Adrenal gland (tissue), 12 donors: Measurements from ENCODE around the gene SUPT7L. TPM values are rescaled to one million over a fixed set of nuclear protein-coding genes. Genes with fewer than 3 reads are reported as not detected.
"Not testable (repeated sequence)": the region's sequence is repeated elsewhere in the genome, so short reads cannot be mapped to it uniquely, and the experiment has no call there.

Source experiments
- DNase-seq, 7 donors: peaks; one replicate each; pipeline ENCODE4 v3.0.0-alpha.2; 2019 to 2020
- H3K27ac ChIP-seq, 5 donors: fragments of 200-600 bp; sonication (generic) in 4 of 5; 1 replicate in 3 of 5; 2 replicates in 2 of 5; pipeline versions ENCODE4 v1.5.1 to v1.8.0; 2016 to 2020; ENCODE audit warnings: mild to moderate bottlenecking in 1 of 5
- H3K27me3 ChIP-seq: fragments of 200-600 bp; 2 replicates; pipeline ENCODE4 v1.8.0; 2021
- H3K36me3 ChIP-seq, 2 donors: fragments of 200-600 bp; replicated peaks in 1 of 2; 1 replicate in 1 of 2; 2 replicates in 1 of 2; pipeline versions ENCODE4 v1.5.1 to v1.8.0; 2018 to 2022
- H3K4me1 ChIP-seq, 2 donors: fragments of 200-600 bp; replicated peaks in 1 of 2; 1 replicate in 1 of 2; 2 replicates in 1 of 2; pipeline versions ENCODE4 v1.5.1 to v1.8.0; 2018 to 2021
- H3K4me3 ChIP-seq, 4 donors: fragments of 200-600 bp; sonication (generic) in 3 of 4; one replicate each; pipeline ENCODE4 v1.5.1; 2016 to 2018
- H3K9me3 ChIP-seq, 3 donors: fragments of 200-600 bp; sonication (generic) in 1 of 3; replicated peaks in 1 of 3; 1 replicate in 2 of 3; 2 replicates in 1 of 3; pipeline versions ENCODE4 v1.5.1 to v1.8.0; 2016 to 2021
- CTCF ChIP-seq, 6 experiments: fragments of 450-650 bp in 4 of 6; fragments of 200-600 bp in 2 of 6; sonication (generic) in 1 of 6; IDR thresholded peaks; 1 replicate in 5 of 6; 2 replicates in 1 of 6; pipeline versions ENCODE4 v1.5.1 to v1.8.0; 2016 to 2021; ENCODE audit warnings: antibody characterized with exemption in 6 of 6, mild to moderate bottlenecking in 2 of 6, moderate library complexity in 1 of 6
- POLR2A ChIP-seq, 2 donors: fragments of 450-650 bp; IDR thresholded peaks; one replicate each; pipeline ENCODE4 v1.6.1; 2017; ENCODE audit warnings: antibody characterized with exemption in 2 of 2, mild to moderate bottlenecking in 2 of 2, moderate library complexity in 1 of 2
- WGBS, 4 donors: extraction: QIAGEN DNeasy Blood & Tissue Kit in 2 of 4; methylation state at CpG; one replicate each; pipeline versions ENCODE4 v1.1.5 to v1.1.7; 2013 to 2017; 5-methylcytosine and 5-hydroxymethylcytosine counted together
- intact Hi-C, 2 donors: fragments of 100-400 bp; cut with DNase I; formaldehyde crosslinking; loops; one replicate each; pipeline versions ENCODE4 v1.14.1 to v1.15.0; 2022 to 2023
- polyA plus RNA-seq, 3 donors: library from polyadenylated mRNA; stranded (reverse); fragments of 200-250 nt in 2 of 3; fragments of 350-450 nt in 1 of 3; fragmentation: Illumina TruSeq in 1 of 3; extraction: RNeasy Lipid Tissue Mini Kit (QIAGEN cat#74804) in 1 of 3; gene quantifications; one replicate each; pipeline ENCODE4 v1.2.3, GENCODE V29; 2013 to 2014
- total RNA-seq, 9 donors: library from RNA; depleted of rRNA in 4 of 9; stranded (reverse); fragments of >200 nt in 4 of 9; fragments of 120-200 nt in 1 of 9; fragmentation: NEBNext Ultra II Directional in 1 of 9; extraction: Animal tissue kit (Norgen Biotek cat#: 25700) in 1 of 9; gene quantifications; one replicate each; pipeline versions ENCODE4 v1.1.0 to v1.2.4, GENCODE V29; 2013 to 2023
- donor health status: healthy with polysubstance abuse.
- donor health status: Bipolar disorder and iron deficiency.
- donor health status: DM: yes; HTN: yes; CAD: no.
- donor health status: DM: no; HTN: no; CAD: no.
- donor health status: DM: no; HTN: no; CAD: no.
- donor health status: DM: yes; HTN: yes; CAD: no.

Gene SUPT7L
- total and polyA plus RNA-seq, 12 donors: 16.6 to 51.4 (median 33.8) TPM

- no peak overlapping the region for H3K27ac ChIP-seq
- WGBS, 4 donors: 57 to 85% (median 60%) methylated on average over 3 of the region's 3 CpGs
- no peaks in the 10 kb centered on the region for H3K27me3 ChIP-seq
- no peak overlapping the region for H3K4me3 ChIP-seq
- H3K9me3 ChIP-seq: no peaks in the 10 kb centered on the region
- no peak for DNase-seq
- no peaks in the 10 kb centered on the region for H3K4me1 ChIP-seq
- intact Hi-C loops: loop anchor here in 1 of 2 donors (10.0 kb wide), 1 partner anchor 154 kb away; the partner anchor contains the start of gene IFT172
- peaks cover 0 to 84% of the 10 kb centered on the region in 2 donors for H3K36me3 ChIP-seq
- TF ChIP-seq CTCF (IDR thresholded peaks at IDR 0.05) (no peak), POLR2A (IDR thresholded peaks at IDR 0.05) (no peak)
These were observed 24.7 kb downstream of the SUPT7L start for GRCh38 chr2:27638709-27639108.

GRCh38 chr2:27638037-27638637 is 25.3 kb downstream of the SUPT7L start:
- H3K36me3 ChIP-seq: peaks cover 0 to 90% of the 10 kb centered on the region in 2 donors
- no peak for TF ChIP-seq POLR2A (IDR thresholded peaks at IDR 0.05)
- no peak for TF ChIP-seq CTCF (IDR thresholded peaks at IDR 0.05)
- intact Hi-C loops: loop anchor here in 1 of 2 donors (10.0 kb wide), 1 partner anchor 153 kb away; the partner anchor contains the start of gene IFT172
- WGBS, 4 donors: 90 to 96% (median 94%) methylated on average over 3 of the region's 3 CpGs
- H3K27ac ChIP-seq: no peak overlapping the region
- H3K9me3 ChIP-seq: no peaks in the 10 kb centered on the region
- no peak overlapping the region for H3K4me3 ChIP-seq
- DNase-seq: no peak
- no peaks in the 10 kb centered on the region for H3K4me1 ChIP-seq
- H3K27me3 ChIP-seq: no peaks in the 10 kb centered on the region

- H3K4me1 ChIP-seq: no peaks in the 10 kb centered on the region
- peaks cover 0 to 95% of the 10 kb centered on the region in 2 donors for H3K36me3 ChIP-seq
- 85 to 95% (median 92%) methylated on average over 5 of the region's 5 CpGs for WGBS, 4 donors
- H3K27me3 ChIP-seq: no peaks in the 10 kb centered on the region
- H3K4me3 ChIP-seq: no peak overlapping the region
- no peak for DNase-seq
- TF ChIP-seq CTCF (IDR thresholded peaks at IDR 0.05) (no peak), POLR2A (IDR thresholded peaks at IDR 0.05) (no peak)
- H3K9me3 ChIP-seq: no peaks in the 10 kb centered on the region
- H3K27ac ChIP-seq: no peak overlapping the region
- intact Hi-C loops: loop anchor here in 1 of 2 donors (10.0 kb wide), 1 partner anchor 152 kb away; the partner anchor contains the start of gene IFT172
These were observed 26.6 kb downstream of the SUPT7L start for GRCh38 chr2:27636766-27637165.

DNA sequence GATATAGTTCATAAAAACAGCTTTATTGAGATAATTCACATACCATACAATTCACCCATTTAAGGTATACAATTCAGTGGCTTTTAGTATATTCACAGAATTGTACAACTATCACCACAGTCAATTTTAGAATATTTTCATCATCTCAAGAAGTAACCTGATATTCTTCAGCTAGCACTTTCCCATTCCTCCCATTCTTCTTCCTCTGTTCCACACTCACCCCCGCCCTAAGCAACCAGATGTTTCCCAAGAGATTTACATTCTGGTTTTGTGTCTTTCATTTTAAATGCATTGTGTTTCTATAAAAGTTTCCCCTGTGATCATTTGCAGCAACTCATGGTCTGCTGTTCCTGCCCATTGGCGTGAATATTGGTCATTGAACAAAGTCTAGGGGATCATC is 29.1 kb downstream of the SUPT7L start:
- Histone ChIP-seq H3K27ac (no peak overlapping the region), H3K4me3 (no peak overlapping the region), H3K9me3 (no peaks in the 10 kb centered on the region), H3K27me3 (no peaks in the 10 kb centered on the region), H3K36me3 (peaks cover 0 to 90% of the 10 kb centered on the region in 2 donors), H3K4me1 (peaks cover 3 to 8% of the 10 kb centered on the region in 2 donors)
- no peak for DNase-seq
- intact Hi-C loops: loop anchor here in 1 of 2 donors (10.0 kb wide), 1 partner anchor 149 kb away; the partner anchor contains the start of gene IFT172
- TF ChIP-seq POLR2A (IDR thresholded peaks at IDR 0.05) (no peak), CTCF (IDR thresholded peaks at IDR 0.05) (no peak)
- 94 to 97% (median 95%) methylated on average over 2 of the region's 2 CpGs for WGBS, 4 donors

- WGBS, 4 donors: 95 to 100% (median 99%) methylated on average over 2 of the region's 2 CpGs
- H3K36me3 ChIP-seq: peaks cover 0 to 50% of the 10 kb centered on the region in 2 donors
These were observed 33.2 kb downstream of the SUPT7L start for GRCh38 chr2:27630257-27630656.

More at GRCh38 chr2:27630257-27630656, 33.2 kb downstream of the SUPT7L start:
- not testable (repeated sequence) for H3K9me3 ChIP-seq, H3K4me3 ChIP-seq, DNase-seq, H3K27me3 ChIP-seq, H3K27ac ChIP-seq
- intact Hi-C loops: loop anchor here in 1 of 2 donors (10.0 kb wide), 1 partner anchor 145 kb away; the partner anchor contains the start of gene IFT172
- peaks cover 14 to 18% of the 10 kb centered on the region in 2 donors for H3K4me1 ChIP-seq
